Subcutaneous adipose tissue (tissue), 4 donors: Measurements from ENCODE around the gene PDP2. TPM values are rescaled to one million over a fixed set of nuclear protein-coding genes. Genes with fewer than 3 reads are reported as not detected.

ENCODE experiments used
- CTCF ChIP-seq: fragments of 450-650 bp; IDR thresholded peaks from one replicate; pipeline ENCODE4 v1.5.1; 2016; ENCODE audit warnings: low read depth, mild to moderate bottlenecking, control low read depth, antibody characterized with exemption, moderate library complexity
- total RNA-seq, 4 donors: library from RNA; depleted of rRNA; stranded (reverse); fragments of >200 nt; gene quantifications; one replicate each; pipeline ENCODE4 v1.1.0, GENCODE V29; 2016

The PDP2 gene
- total RNA-seq, 4 donors from 2014 or later, result 16.5 to 43.3 (median 31.1) TPM

GRCh38 chr16:66847533-66848067, 32.7 kb upstream of the PDP2 start:
- no peak for TF ChIP-seq CTCF

DNA sequence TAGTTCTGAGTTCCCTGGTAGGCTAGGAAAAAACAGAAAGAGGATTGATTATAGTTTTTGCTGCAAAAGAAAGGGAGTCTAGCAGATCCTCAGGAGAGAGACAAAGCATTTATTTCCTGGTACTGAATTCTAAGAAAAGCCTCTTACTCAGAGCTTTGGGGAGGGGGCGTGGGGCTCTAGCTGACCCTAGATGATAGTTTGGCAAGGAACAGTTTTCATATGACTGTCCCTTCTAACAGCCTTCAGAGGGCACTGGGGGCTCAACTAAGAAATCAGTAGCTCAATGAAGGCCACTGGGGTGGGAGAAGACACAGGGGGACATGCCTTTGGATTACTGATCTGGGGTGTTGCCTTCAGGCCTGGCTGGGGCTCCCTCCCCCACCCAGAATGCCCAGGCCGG, 32.1 kb upstream of the PDP2 start:
- no peak for TF ChIP-seq CTCF

GRCh38 chr16:66849021-66849420, 31.3 kb upstream of the PDP2 start:
- no peak for TF ChIP-seq CTCF

DNA sequence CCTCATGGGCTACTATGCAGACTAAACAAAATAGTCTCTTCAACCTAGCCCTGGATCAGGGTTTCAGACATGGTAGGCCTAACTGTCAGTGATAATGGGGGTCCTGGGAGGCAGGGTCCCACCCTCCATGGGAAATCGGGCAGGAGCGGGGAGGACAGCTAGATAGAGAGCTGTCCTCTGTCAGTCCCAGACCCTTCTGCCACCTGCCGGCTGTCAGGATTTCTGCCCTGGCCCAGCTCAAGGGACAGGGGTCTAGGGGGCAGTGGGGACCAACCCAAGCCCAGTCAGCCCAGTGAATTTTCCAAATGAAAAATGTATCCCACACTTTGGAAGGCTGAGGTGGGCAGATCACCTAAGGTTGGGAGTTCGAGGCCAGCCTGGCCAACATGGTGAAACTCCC, 30.8 kb upstream of the PDP2 start:
- no peak for TF ChIP-seq CTCF

DNA sequence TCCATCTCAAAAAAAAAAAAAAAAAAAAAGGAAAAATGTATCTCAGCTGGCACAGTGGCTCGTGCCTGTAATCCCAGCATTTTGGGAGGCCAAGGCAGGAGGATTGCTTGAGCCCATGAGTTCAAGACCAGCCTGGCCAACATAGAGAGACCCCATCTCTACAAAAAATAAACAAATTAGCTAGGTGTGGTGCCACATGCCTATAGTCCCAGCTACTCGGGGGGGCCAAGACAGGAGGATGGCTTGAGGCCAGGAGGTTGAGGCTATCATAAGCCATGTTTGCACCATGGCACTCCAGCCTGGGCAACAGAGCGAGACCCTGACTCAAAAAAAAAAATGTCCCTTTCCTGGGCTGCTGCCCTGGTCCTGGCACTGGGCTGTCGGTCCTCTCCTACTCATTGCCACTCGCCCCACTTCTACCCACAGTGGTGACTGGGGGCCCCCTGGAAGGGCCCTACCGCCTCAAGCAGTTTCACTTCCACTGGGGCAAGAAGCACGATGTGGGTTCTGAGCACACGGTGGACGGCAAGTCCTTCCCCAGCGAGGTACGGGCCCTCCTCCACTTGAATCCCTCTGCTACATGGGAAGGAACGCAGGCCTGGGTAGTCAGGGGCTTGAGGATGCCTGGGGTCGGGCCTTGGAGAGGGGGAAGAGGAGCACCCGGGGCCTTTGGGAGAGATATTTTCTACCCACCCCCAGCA, 30.1 kb upstream of the PDP2 start:
- no peak for TF ChIP-seq CTCF

DNA sequence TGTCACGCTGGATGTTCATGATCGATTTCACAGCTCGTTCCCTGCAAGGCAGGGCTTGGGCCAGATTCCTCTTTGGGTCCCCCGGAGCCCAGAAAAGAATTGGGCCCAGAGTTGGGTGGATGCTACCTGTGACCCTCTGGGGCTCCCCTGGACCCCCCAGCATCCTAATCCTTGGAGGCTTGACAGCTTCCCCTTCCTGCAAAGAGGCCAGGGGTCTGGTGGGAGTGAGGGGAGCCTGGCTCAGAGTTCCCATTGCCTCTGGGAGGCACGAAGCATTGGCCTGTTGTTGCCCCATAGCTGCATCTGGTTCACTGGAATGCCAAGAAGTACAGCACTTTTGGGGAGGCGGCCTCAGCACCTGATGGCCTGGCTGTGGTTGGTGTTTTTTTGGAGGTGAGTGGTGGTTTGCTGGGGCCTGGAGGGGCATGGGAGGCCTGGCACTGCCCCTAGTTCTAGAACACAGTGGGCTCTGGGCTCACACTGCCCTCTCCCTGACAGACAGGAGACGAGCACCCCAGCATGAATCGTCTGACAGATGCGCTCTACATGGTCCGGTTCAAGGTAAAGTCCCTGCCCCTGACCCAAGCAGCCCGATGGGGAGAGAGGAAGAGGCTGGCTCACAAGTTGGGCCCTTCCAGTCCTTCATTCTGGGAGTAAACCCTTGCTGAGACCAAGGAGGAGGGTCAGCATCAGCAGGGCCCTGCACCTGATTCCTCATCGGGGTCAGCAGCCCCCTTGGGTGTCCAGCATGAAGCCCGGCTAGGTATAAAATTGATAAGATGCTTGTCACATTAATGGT, 28.9 kb upstream of the PDP2 start:
- no peak for TF ChIP-seq CTCF

DNA sequence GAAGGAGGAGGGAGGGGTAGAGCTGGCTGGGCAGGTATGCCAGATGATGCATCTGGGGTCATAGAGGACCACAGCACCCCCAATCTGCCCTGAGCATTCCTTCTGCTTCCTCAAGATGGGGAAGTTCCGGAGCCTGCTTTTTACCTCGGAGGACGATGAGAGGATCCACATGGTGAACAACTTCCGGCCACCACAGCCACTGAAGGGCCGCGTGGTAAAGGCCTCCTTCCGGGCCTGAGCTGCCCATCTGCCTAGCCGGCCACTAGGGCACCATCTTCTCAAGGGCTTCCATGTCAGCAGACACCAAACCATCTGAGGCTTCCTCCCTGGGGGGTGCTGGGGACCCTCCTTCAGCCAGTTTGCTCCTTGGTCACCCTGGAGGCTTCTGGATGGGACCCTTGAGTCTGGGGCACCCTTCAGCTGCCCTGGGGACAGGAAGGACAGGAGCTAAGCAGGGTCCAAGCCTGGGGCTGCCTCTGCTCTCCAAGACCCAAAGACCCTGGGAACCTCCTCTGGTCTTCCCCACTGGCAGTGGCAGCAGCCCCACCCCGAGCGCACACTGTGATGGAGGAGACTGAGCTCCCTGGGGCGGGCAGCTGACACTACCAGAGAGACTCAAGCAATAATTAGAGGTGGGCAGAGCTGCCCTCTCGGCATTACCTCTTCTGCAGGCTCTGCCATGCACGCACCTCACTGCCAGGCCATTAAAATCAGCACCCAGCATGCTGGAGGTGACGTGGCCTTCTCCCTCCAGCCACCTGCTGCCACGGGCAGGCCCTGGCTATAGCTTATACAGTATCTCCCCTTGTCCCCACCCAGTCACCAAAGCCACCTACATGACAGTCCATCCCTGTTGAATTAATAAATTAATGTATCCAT, 26.8 kb upstream of the PDP2 start:
- TF ChIP-seq CTCF, result no peak
